OCI-LY1 (cell line): ENCODE data around the gene ATG4D.

Source experiments
- CTCF ChIP-seq: fragments of 200-600 bp; sonication (generic), shearing (Covaris generic); IDR thresholded peaks from 2 replicates; pipeline ENCODE4 v1.5.1; 2017; ENCODE audit warnings: mild to moderate bottlenecking, antibody characterized with exemption, low read length, moderate library complexity, mixed read lengths
- EZH2 ChIP-seq: fragments of 200-600 bp; sonication (generic), shearing (Covaris generic); IDR thresholded peaks from 2 replicates; pipeline ENCODE4 v1.8.0; 2017; ENCODE audit warnings: borderline replicate concordance, mixed run types, mild to moderate bottlenecking, antibody characterized with exemption, low read length, moderate library complexity, mixed read lengths

- TF ChIP-seq CTCF (no peak), EZH2 (no peak)
Measured at GRCh38 chr19:10552510-10553053, 8.9 kb downstream of the ATG4D start.
